ENCODE data around the gene FUZ.
"Not testable (repeated sequence)": the region's sequence is repeated elsewhere in the genome, so short reads cannot be mapped to it uniquely, and the experiment has no call there.

Gene FUZ

DNA sequence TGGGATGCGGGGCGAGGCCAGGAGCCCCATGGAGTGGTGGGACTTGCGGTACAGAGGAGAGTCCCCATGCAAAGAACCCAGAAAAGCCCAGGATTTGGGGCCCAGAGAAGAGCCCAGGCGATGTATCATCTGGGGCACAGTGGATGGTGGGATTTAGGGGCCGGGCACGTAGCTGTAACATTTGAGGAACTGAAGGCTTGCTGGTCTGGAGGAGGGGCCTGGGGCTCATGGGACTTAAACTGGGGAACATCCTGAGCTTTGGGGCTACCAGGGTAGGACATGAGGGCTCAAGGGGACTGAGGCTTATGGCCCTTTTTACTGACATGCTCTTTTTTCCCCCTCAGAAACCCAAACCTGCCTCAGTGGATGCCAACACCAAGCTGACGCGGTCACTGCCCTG, 18.5 kb upstream of the FUZ start:
- no peak for DNase-seq

DNA sequence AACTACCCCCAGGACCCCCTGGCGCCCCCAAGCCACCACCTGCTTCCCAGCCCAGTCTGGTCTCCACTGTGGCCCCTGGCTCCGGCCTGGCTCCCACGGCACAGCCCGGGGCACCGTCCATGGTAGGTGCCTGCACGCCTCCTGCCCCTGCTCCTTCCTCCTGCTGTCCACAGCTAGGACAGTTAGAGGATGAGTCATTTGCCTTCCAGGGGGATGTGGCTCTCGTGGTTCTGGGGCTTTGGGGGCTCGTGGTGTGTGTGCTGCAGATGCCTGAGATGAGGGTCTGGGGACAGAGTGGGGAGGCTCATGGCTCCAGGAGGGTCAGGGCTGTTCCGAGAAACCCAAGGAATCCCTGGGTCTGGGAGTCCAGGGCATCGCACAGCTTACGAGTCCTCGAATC, 17.7 kb upstream of the FUZ start:
- DNase-seq = no peak

DNA sequence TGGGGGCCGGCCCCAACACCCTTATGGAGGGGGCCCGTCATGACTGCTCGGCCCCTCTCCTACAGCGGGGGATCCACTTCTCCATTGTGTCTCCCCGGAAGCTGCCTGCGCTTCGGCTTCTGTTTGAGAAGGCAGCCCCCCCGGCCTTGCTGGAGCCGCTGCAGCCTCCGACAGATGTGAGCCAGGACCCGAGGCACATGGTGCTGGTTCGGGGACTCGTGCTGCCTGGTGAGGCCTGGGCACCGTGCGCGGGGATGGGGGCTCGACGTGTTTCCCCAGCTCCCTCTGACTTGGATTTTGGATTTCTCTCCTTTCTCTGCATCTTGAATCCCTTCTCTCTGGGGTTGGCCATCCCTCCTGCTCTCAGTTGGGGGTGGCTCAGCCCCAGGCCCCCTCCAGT, 16.6 kb upstream of the FUZ start:
- no peak for DNase-seq

DNA sequence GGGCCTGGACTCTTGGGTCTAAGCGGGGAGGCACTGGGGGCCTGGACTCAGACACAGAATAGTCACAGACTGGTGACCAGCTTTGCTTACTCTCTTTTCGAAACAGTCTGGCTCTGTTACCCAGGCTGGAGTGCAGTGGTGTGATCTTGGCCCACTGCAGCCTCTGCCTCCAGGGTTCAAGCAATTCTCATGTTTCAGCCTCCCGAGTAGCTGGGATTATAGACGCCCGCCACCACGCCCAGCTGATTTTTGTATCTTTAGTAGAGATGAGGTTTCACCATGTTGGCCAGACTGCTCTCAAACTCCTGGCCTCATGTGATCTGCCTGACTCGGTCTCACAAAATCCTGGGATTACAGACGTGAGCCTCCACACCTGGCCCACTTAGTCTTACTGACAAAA, 16.1 kb upstream of the FUZ start:
- no peak for DNase-seq

DNA sequence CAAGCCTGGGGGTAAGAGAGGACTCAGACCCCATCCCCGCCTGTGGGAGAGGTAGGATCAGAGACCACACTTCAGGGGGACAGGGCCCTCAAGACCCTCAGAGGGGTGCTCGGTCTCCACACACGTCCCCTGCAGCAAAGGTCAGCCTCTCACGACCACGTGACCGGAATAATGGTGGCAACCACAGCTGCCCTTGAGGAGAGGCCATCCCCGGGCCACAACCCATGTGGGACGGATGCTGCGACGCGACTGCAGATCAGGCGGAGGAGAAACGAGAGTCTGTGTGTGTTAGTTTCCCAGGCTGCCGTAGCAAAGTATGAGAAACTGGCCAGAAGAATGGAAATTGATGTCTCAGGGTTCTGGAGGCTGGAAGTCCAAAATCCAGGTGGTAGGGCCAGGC, 13.9 kb upstream of the FUZ start:
- DNase-seq = no peak

DNA sequence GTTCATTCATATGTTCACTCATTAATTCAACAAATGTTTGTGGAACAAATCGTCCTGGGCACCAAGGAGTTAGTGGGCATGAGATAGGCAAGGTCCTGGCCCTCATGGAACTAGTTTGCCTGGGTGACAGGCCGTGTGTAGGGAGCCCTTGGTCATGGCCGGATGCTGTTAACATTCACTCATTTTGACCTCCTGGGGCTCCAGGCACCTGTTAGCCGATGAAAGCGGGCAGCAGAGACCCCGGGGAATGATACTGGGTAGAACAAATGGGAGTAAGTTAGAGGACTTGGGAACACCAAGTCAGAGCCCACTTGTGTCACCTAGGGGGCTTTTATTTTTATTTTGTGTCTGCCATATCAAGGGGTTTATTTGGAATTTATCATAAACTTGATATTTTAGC, 11.6 kb upstream of the FUZ start:
- no peak for DNase-seq

DNA sequence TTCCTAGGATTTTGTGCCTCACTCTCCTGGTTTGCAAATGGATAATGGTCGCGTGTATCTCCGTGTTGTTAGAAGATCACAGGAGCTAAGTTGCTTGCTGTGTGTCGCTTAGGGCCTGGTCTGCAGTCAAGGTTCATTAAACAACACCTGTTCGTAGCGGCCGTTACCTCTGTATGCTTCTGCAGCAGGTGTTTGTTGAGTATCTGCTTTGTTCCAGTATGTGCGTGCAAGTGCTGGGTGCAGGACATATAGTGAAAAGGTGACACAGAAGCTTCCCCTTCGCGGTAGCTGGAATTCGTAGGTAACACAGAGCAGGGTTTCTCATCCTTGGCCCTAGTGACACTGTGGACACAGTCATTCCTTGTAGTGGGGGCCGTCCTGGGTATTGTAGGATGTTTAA, 10.4 kb upstream of the FUZ start:
- no peak for DNase-seq

DNA sequence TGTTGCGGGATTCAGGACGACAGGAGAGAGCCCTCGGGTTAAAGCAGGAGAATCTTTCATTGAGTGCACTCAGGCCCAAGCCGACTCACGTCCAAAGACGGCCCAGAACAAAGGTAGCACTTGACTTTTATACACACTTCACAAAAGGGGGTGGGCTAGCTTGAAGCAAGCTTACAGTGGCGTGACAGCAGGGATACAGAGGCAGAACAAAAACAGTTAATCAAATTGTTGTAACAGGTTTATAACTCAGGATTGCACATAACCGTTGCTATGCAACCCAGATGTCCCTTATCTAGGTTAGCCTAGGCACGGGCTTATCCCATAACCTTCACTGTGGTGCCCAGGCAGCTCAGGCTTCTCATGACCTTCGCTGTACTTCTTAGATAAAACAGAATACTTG, 7.0 kb upstream of the FUZ start:
- DNase-seq = no peak

DNA sequence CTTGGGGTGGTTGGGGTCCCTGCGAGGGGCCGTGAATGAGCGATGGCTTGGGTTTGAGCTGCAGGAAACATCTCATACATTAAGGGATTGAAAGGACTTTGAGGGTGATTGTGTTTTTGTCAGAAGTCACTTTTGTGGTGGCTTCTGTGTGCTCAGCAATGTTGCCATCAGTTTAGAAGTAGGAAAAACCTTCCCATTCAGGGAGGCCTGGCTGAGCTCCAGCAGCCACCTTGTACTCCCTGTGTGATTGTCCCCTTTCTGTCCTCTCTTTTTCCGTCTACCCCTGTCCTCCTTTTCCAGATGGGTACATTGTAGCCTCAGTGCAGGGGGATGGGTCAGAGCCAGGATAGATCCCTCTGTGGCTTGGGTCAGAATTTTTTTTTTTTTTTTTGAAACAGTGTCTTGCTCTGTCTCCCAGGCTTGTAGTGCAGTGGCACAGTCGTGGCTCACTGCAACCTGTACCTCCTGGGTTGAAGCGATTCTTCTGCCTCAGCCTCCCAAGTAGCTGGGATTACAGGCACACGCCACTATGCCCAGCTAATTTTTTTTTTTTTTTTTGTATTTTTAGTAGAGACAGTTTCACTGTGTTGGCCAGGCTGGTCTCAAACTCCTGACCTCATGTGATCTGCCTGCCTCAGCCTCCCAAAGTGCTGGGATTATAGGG, 6.5 kb upstream of the FUZ start:
- not testable (repeated sequence) for DNase-seq

DNA sequence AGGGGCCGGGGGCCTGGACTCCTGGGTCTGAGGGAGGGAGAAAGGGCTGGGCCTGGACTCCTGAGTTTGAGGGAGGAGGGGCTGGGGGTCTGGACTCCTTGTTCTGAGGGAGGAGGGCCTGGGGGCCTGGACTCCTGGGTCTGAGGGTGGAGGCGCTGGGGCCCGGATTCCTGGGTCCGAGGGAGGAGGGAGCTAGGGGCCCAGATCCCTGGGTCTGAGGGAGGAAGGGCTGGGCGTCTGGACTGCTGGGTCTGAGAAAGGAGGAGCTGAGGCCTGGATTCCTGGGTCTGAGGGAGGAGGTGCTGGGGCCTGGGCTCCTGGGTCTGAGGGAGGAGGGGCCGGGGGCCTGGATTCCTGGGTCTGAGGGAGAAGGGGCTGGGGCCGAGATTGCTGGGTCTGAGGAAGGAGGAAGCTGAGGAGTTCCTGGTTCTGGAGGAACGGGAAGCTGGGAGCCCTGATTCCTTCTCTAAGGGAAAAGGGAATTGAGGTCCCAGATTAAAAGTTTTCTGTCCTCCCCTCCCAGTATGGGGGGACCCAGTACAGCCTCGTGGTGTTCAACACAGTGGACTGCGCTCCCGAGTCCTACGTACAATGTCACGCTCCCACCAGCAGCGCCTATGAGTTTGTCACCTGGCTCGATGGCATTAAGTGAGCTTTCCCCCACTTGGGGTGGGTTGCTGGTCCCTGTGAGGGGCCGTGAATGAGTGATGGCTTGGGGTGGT, 5.7 kb upstream of the FUZ start:
- DNase-seq = no peak

DNA sequence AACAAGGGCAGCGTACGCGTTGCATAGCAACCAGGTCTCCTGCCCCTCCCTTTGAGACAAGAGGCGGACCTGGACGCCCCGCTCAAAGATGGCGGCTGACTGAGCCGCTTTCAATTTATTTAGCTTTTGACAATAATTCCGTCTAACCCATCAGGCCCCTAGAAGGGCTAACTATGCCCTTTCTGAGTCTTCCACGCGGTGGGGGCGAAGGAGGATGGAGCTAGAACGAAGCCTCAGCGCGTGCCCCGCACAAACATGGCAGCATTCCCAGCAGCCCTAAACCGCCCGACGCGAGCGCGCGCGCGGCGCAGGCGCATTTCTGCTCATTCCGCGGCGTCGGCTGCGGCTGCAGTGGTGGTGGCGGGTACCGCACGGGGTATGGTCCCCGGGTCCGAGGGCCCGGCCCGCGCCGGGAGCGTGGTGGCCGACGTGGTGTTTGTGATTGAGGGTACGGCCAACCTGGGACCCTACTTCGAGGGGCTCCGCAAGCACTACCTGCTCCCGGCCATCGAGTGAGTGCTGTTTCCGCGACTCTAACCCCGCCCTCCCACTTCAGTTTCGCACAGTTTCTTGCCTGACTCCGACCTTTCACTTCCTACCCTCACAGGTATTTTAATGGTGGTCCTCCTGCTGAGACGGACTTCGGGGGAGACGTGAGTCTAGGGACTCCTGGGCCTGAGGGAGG, 5.0 kb upstream of the FUZ start, which contains the start of gene MED25:
Gene MED25, plus strand, starts transcription at position 326 of the 685 bp plus-strand sequence. Its CDS starts 53 bp downstream, at position 379.
- DNase-seq = peak; percentile 89

DNA sequence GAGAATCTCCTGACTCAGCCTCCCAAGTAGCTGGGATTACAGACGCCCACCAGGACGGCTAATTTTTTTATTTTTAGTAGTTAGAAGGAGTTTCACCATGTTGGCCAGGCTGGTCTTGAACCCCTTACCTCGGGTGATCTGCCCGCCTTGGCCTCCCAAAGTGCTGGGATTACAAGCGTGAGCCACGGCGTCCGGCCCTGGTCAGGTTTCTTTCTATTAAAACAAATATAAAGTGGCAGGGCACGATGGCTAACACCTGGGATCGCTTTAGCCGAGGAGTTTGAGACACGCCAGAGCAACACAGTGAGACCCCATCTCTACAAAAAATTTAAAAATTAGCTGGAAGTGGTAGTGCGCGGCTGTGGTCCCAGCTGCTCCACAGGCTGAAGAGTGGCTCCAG, 3.5 kb upstream of the FUZ start:
- no peak for DNase-seq

DNA sequence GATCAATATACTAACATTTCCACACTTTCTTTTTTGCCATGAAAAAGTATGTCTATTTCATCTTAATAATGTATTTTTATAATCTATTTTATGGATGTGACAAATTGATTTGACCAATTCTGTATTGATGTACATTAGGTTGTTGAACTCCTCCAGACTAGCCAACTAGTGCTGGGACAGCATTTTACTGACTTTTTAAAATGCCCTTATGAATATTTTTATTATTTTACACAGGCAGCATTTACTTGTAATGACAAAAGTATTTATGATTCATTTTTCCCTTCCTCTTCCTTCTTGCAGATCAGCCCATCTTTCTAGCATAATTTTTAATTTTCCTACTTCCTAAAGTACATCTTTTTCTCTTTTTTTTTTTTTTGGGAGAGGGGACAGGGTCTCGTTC, 918 bp upstream of the FUZ start:
- no peak for DNase-seq

DNA sequence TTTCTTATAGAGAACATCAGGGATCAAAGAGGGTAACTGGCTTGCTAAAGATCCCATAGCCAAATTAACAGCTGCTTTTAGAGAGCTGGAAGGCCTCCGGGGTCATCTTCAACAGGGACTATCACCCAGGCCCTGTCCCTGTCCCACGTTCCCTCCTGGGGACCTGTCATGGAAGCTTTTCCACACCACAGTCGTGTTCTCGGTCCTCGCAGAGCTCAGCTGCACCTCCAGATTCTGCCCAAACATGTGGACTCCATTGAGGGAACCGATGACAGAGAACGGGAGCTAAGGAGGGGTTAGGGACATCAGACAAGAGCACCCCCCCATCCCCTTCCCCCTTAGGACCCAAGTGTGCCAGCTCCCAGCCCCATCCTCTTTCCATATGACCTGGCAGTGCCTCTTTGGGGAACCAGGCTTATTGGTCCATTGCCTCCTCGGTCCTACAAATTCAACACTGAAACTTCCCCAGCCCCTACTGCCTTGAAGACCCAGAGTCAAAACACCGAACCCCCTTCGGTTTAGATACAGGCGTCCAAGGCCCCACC, 568 bp downstream of the FUZ start:
- DNase-seq = no peak

DNA sequence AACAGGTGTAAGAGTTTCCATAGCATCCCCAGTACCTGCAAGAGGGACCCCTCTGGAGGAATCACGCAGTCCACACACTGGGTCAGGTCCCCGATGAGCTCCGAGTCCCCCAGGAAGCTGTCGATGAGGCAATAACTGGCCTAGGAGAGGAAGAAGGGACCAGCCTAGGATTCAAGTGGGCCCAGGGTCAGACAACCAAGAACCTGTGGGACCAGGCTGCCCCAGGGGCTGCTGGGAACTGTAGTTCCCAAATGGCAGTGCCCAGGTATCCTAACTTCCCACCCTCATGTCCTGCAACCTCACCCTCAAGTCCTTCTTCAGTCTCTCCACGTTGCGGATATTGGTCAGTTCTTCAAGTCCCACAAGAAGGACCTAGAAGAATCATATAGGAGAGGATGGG, 1.8 kb downstream of the FUZ start:
- no peak for DNase-seq

DNA sequence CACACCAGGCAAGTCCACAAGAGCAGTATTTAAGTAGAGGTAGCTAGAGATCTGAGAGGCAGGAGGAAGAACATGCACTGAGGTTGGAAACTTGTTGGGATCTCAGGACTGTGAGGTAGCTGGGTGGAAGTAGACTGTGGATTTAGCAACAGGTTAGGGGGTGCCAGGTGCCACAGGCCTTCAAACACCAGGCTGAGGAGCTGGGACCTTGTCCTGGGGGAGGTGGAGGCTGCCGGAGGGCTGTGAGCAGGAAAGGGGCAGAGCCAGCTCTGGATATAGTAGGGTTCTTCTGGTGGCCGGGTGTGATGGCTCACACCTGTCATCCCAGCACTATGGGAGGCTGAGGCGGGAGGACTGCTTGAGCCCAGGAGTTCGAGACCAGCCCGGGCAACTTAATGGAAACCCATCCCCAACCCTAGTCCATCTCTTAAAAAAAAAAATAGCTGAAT, 3.1 kb downstream of the FUZ start:
- DNase-seq = no peak

DNA sequence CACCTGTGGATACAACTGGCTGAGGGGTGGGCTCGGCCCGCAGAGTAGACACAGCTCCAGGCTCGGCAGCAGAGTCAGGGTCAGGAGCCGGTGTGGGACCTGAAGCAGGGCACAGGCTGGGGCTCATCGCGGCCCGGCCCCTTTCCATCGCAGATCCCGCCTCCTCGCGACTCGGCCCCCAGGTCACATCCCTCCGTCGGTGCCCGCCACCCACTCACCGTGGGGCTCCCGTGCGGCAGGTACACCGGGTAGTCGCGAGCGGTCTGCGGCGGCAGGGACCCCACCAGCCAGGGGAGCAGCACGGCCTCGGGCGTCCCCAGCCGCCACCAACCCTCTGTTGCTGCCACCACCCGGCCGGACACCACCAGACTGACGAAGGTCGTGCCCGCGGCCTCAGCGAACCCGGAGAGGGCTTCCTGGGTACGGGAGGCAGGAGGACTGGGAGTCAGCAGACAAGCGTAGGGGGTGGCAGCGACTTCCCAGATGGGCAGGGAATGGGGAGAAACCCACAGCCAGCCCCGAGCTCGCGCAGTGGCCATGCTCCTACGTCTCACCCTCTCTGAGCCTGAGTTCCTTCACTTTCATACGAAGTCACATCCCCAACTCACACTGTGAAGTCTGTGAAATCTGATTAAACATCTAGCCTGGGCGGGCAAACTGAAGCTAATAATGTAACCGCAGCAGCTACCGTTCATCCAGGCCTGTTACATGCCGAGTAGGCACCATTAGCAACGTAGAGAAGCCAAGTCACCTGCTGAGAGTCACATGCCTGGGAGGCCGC, 3.7 kb downstream of the FUZ start:
- peak; percentile 47 for DNase-seq

DNA sequence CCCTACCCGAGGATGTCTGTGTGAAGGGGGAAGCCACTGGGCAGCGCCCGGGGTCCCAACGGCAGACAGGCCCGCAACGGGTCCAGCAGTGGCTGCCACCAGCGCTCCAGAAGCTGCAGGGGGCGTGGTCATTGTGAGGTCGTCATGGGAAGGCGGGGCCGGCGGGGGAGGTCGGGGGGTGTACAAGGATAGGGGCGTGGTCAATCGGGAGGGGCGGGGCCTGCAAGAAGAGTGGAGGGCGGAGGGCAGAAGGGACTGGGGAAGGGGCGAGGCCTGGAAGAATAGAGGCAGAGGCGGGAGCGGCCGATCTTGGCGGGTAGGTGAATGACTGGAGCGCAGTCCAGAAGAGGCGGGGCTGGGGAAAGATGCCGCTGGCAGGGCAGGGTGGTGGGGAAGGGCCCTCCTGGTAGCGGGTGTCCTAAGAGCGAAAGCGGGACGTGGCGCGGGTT, 4.4 kb downstream of the FUZ start:
- DNase-seq = peak; percentile 90

DNA sequence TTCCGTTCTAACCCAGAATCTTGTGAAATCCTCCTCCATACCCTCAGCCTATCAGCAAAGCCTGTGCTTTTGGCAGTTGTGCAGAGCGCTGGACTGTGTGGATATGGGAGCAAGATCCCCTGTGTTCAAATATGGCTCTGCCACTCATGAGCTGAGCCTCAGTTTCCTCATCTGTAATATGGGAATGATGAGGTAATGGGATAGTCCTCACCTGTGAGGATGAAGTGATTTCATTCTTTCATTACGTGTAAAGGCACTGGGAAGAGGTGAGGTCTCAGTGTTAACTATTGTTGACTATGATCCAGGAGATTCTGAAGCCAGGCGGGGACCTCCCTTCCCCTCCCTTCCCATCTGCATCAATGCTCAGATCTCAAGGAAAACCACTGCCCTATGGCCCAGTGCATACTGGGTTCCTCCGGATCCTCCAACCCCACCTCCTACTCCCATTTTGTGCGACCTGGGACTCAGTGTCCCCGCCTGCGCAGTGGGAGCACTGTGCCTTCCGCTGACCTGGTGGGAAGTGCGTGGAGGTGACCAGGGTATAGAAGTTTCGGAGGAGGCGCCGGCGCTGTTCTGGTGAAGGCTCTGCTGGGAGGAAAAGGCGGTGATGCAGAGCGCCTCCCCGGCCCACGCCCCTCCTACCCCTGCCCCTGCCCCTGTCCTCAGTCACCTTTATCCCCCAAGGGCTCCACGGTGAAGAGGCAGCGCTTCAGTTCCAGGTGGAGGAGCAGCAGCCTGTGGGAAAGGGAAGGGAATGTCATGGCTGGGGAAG, 5.0 kb downstream of the FUZ start:
- DNase-seq = no peak

DNA sequence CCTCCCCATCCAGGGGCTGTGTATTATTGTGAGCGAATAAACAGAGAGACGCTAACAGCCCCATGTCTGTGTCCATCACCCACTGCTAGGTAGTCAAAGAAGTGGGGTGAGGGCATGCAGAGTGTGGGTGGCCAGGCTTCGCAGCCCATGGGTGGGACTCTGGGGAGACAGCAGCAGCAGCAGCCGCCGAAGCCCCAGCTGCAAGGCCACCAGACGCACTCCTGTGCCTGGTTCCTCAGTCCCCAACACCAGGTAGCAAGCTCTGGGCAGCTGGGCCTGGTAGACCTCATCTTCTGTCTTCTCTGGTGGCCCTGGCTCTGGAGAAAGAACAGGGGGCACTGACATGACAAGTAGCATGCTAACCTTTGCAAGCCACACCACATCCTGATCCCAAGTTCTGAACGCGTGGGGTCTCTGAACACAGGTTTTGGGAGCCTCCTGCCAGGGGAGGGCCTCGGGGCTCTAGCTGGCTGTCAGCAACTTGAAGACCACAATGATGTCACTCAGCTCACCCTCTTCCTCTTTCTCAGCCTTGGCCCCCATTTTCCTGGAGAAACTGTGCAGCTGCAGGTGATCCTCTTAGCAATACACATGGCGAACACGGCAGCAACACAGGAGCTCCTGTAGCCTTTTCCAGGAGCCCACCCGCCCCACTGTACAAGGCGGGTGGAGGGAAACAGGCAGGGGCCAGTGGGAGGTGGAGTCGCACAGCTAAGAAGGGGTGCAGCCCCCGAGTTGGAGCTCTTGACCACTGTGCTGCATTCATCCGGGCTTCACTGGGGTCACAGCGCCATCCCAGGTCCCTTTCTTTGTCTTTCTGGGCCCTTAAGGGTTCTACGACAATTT, 5.8 kb downstream of the FUZ start:
- no peak for DNase-seq

DNA sequence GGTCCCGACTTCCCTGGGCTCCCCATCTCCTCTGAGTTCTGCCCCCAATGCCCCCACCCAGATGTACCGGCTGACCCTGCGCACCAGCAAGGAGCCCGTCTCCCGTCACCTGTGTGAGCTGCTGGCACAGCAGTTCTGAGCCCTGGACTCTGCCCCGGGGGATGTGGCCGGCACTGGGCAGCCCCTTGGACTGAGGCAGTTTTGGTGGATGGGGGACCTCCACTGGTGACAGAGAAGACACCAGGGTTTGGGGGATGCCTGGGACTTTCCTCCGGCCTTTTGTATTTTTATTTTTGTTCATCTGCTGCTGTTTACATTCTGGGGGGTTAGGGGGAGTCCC, 6.5 kb downstream of the FUZ start:
- DNase-seq = no peak
